GM23338 (cell line): ENCODE measurements around the gene OXCT2. TPM values are rescaled to one million over a fixed set of nuclear protein-coding genes. Genes with fewer than 3 reads are reported as not detected.

Experiments used
- ATAC-seq: fragments of 200-7000 bp; cut with Tn5 transposase; 3 replicates; pipeline ENCODE4 v1.9.1; 2020
- DNase-seq: peaks from one replicate; pipeline ENCODE4 v3.0.0-alpha.2; 2015; ENCODE audit warnings: low spot score
- H2AFZ ChIP-seq: fragments of 200-600 bp; sonication (generic); 2 replicates; pipeline ENCODE4 v1.8.0; 2016; ENCODE audit warnings: antibody characterized with exemption, mild to moderate bottlenecking, moderate library complexity
- H3F3A ChIP-seq: fragments of 200-600 bp; sonication (generic); replicated peaks from 2 replicates; pipeline ENCODE4 v1.8.0; 2017; ENCODE audit warnings: antibody characterized with exemption, mixed run types, low read depth
- H3K27ac ChIP-seq: fragments of 200-600 bp; sonication (generic); 2 replicates; pipeline ENCODE4 v1.6.1; 2016; ENCODE audit warnings: low read depth
- H3K27me3 ChIP-seq: fragments of 200-600 bp; sonication (generic); 2 replicates; pipeline ENCODE4 v1.8.0; 2016; ENCODE audit warnings: mild to moderate bottlenecking, mixed run types, moderate library complexity; ENCODE audit not compliant: insufficient read depth
- H3K36me3 ChIP-seq: fragments of 200-600 bp; sonication (generic); 2 replicates; pipeline ENCODE4 v1.8.0; 2016; ENCODE audit warnings: mild to moderate bottlenecking; ENCODE audit not compliant: insufficient read depth
- H3K4me1 ChIP-seq: fragments of 200-600 bp; sonication (generic); 2 replicates; pipeline ENCODE4 v1.8.0; 2016; ENCODE audit warnings: mild to moderate bottlenecking, moderate library complexity; ENCODE audit not compliant: insufficient read depth
- H3K4me2 ChIP-seq: fragments of 200-600 bp; sonication (generic); 2 replicates; pipeline ENCODE4 v1.7.1; 2017; ENCODE audit warnings: mixed run types
- H3K4me3 ChIP-seq: fragments of 200-600 bp; sonication (generic); 2 replicates; pipeline ENCODE4 v1.6.1; 2016; ENCODE audit warnings: mixed run types
- H3K79me2 ChIP-seq: fragments of 200-600 bp; sonication (generic); replicated peaks from 2 replicates; pipeline ENCODE4 v1.8.0; 2017; ENCODE audit warnings: mild to moderate bottlenecking; ENCODE audit not compliant: insufficient read depth
- H3K9me2 ChIP-seq: fragments of 200-600 bp; sonication (generic); 2 replicates; pipeline ENCODE4 v1.8.0; 2017; ENCODE audit not compliant: insufficient read depth
- H4K20me1 ChIP-seq: fragments of 200-600 bp; sonication (generic); replicated peaks from 2 replicates; pipeline ENCODE4 v1.8.0; 2017; ENCODE audit warnings: mild to moderate bottlenecking; ENCODE audit not compliant: insufficient read depth
- H3K27ac Mint-ChIP-seq: 2 replicates; pipeline ENCODE4 v1.8.0; 2020; ENCODE audit warnings: inconsistent platforms, mild to moderate bottlenecking, moderate library complexity, mixed read lengths
- H3K27me3 Mint-ChIP-seq: 3 replicates; pipeline ENCODE4 v1.8.0; 2022; ENCODE audit warnings: low read depth, mild to moderate bottlenecking, moderate library complexity, mixed read lengths, inconsistent platforms; ENCODE audit not compliant: insufficient read depth, poor library complexity
- H3K36me3 Mint-ChIP-seq: 3 replicates; pipeline ENCODE4 v1.8.0; 2021; ENCODE audit warnings: low read depth, mild to moderate bottlenecking, inconsistent platforms, moderate library complexity, mixed read lengths
- H3K4me1 Mint-ChIP-seq: 3 replicates; pipeline ENCODE4 v1.8.0; 2020; ENCODE audit warnings: mild to moderate bottlenecking, inconsistent platforms, mixed read lengths
- H3K4me3 Mint-ChIP-seq: 3 replicates; pipeline ENCODE4 v1.8.0; 2021; ENCODE audit warnings: moderate library complexity, mild to moderate bottlenecking, inconsistent platforms, mixed read lengths
- H3K9me3 Mint-ChIP-seq: 3 replicates; pipeline ENCODE4 v1.8.0; 2020; ENCODE audit warnings: moderate library complexity, mild to moderate bottlenecking, inconsistent platforms, mixed read lengths
- CREB1 ChIP-seq: fragments of 250-450 bp; sonication (Bioruptor Pico); IDR thresholded peaks from 2 replicates; pipeline ENCODE4 v1.5.0; 2020; ENCODE audit warnings: low read depth, mild to moderate bottlenecking, moderate library complexity
- EZH2 ChIP-seq: fragments of 200-600 bp; sonication (generic); IDR thresholded peaks from one replicate; pipeline ENCODE4 v1.8.0; 2017; ENCODE audit warnings: antibody characterized with exemption, mild to moderate bottlenecking, low read depth; ENCODE audit not compliant: unreplicated experiment
- EZH2phosphoT487 ChIP-seq: fragments of 200-600 bp; sonication (generic); IDR thresholded peaks from one replicate; pipeline ENCODE4 v1.8.1; 2018; ENCODE audit warnings: antibody characterized with exemption; ENCODE audit not compliant: unreplicated experiment
- JUNB ChIP-seq: IDR thresholded peaks from one replicate; pipeline ENCODE4 v1.6.1; 2016; ENCODE audit warnings: antibody characterized with exemption; ENCODE audit not compliant: unreplicated experiment
- NANOG ChIP-seq: IDR thresholded peaks from 2 replicates; pipeline ENCODE4 v1.6.1; 2016; ENCODE audit warnings: antibody characterized with exemption, borderline replicate concordance
- POLR2AphosphoS5 ChIP-seq: IDR thresholded peaks from 2 replicates; pipeline ENCODE4 v1.6.1; 2016; ENCODE audit warnings: antibody characterized with exemption, low read depth
- STAT1 ChIP-seq: IDR thresholded peaks from one replicate; pipeline ENCODE4 v1.6.1; 2016; ENCODE audit warnings: antibody characterized with exemption; ENCODE audit not compliant: unreplicated experiment
- ZNF114 ChIP-seq: fragments of 250-450 bp; sonication (Bioruptor Pico); IDR thresholded peaks from 2 replicates; pipeline ENCODE4 v1.5.0; 2020; ENCODE audit warnings: mild to moderate bottlenecking, moderate library complexity
- ZNF331 ChIP-seq: fragments of 250-450 bp; sonication (Bioruptor Pico); IDR thresholded peaks from 2 replicates; pipeline ENCODE4 v1.5.0; 2020; ENCODE audit warnings: low read depth, mild to moderate bottlenecking, moderate library complexity
- polyA plus RNA-seq: library from polyadenylated mRNA; unstranded; fragments of >200 nt; fragmentation: Nextera tagmentation; extraction: Ambion mirVana; gene quantifications from 2 replicates; pipeline ENCODE4 v1.2.1, GENCODE V29; 2016
- total RNA-seq: library from RNA; depleted of rRNA; stranded (reverse); fragments of >200 nt; shearing (Covaris generic); gene quantifications from 2 replicates; pipeline ENCODE4 v1.2.3, GENCODE V29; 2014
- TF ChIP-seq, protein P1 (sequence below): IDR thresholded peaks from 2 replicates; pipeline ENCODE4 v1.6.1; 2016; ENCODE audit warnings: antibody characterized with exemption
- TF ChIP-seq, protein P2 (sequence below): IDR thresholded peaks from one replicate; pipeline ENCODE4 v1.6.1; 2018; ENCODE audit warnings: antibody characterized with exemption; ENCODE audit not compliant: unreplicated experiment
- TF ChIP-seq, protein P3 (sequence below): fragments of 250-450 bp; sonication (Bioruptor Pico); IDR thresholded peaks from 2 replicates; pipeline ENCODE4 v1.5.0; 2020; ENCODE audit warnings: mild to moderate bottlenecking, moderate library complexity
- TF ChIP-seq, protein P4 (sequence below), 2 experiments: fragments of 200-600 bp in 1 of 2; sonication (generic) in 1 of 2; conservative IDR thresholded peaks; 2 replicates each; pipeline versions ENCODE4 v1.5.1 to v1.6.1; 2016 to 2017; ENCODE audit warnings: antibody characterized with exemption in 2 of 2, low read depth in 2 of 2, mild to moderate bottlenecking in 2 of 2, moderate library complexity in 1 of 2

The OXCT2 gene
- total and polyA plus RNA-seq, 2 experiments from 2014 or later, result 1.4 to 2.8 TPM

DNA sequence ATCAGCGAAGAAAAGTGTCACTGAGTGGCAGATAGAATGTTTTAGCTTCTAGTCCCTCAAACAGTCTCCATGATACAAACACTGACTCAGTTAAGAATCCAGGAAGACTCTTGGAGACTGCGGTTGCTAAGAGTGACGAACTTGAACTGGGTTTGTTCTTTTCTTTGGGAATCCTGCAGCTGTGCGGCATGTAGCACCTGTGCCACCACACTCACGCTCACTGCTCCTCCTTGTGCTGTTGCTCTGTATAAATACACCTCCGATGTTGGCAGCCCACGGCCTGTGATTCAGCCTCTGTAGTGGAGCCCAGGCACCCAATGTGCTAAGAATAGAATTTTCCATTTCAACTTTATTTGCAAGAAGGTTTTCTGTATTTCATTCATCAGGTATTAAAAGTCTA lies 38.0 kb downstream of the OXCT2 start (continued):
- TF ChIP-seq EZH2phosphoT487, result no peak
- no peak for TF ChIP-seq NANOG

DNA sequence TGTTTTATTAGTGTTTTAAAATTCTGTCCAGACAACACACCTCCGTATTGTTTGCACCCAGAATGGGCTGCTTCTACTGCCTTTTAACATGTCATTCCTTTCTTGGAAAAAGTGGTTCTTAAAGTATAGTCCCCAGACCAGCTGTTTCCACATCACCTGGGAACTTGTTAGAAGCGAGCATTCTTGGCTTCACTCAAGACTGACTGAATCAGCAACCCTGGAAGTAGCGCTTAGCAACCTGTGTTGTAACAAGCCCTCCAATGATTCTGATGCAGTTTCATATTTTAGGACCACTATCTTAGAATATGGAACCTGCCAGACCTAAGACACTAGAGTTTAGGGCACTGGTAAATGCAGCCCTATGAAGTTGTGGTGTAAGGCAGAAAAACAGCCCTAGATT lies 38.4 kb downstream of the OXCT2 start:
- no peaks in the 10 kb centered on the region for H3K36me3 Mint-ChIP-seq
- H4K20me1 ChIP-seq, result no peaks in the 10 kb centered on the region; the same call in 1 of the 2 replicates
- H3K4me3 ChIP-seq, result no peak overlapping the region
- H3K4me1 Mint-ChIP-seq, result no peaks in the 10 kb centered on the region
- no peak for ATAC-seq
- no peak overlapping the region for H3K4me3 Mint-ChIP-seq
- no peaks in the 10 kb centered on the region; the same call in 2 of the 3 replicates for H3K9me3 Mint-ChIP-seq
- H3K4me1 ChIP-seq, result no peaks in the 10 kb centered on the region
- H3K9me2 ChIP-seq, result peaks cover 4% of the 10 kb centered on the region; the same call in 1 of the 2 replicates
- peaks cover 100% of the 10 kb centered on the region for H3K27me3 ChIP-seq
- no peak overlapping the region for H3K27ac ChIP-seq
- no peak overlapping the region for H3K27ac Mint-ChIP-seq
- H3F3A ChIP-seq, result no peaks in the 10 kb centered on the region
- no peaks in the 10 kb centered on the region for H3K79me2 ChIP-seq
- H3K27me3 Mint-ChIP-seq, result peaks cover 59% of the 10 kb centered on the region
- TF ChIP-seq, protein P1, sequence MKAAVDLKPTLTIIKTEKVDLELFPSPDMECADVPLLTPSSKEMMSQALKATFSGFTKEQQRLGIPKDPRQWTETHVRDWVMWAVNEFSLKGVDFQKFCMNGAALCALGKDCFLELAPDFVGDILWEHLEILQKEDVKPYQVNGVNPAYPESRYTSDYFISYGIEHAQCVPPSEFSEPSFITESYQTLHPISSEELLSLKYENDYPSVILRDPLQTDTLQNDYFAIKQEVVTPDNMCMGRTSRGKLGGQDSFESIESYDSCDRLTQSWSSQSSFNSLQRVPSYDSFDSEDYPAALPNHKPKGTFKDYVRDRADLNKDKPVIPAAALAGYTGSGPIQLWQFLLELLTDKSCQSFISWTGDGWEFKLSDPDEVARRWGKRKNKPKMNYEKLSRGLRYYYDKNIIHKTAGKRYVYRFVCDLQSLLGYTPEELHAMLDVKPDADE, result no peak
- TF ChIP-seq, protein P2, sequence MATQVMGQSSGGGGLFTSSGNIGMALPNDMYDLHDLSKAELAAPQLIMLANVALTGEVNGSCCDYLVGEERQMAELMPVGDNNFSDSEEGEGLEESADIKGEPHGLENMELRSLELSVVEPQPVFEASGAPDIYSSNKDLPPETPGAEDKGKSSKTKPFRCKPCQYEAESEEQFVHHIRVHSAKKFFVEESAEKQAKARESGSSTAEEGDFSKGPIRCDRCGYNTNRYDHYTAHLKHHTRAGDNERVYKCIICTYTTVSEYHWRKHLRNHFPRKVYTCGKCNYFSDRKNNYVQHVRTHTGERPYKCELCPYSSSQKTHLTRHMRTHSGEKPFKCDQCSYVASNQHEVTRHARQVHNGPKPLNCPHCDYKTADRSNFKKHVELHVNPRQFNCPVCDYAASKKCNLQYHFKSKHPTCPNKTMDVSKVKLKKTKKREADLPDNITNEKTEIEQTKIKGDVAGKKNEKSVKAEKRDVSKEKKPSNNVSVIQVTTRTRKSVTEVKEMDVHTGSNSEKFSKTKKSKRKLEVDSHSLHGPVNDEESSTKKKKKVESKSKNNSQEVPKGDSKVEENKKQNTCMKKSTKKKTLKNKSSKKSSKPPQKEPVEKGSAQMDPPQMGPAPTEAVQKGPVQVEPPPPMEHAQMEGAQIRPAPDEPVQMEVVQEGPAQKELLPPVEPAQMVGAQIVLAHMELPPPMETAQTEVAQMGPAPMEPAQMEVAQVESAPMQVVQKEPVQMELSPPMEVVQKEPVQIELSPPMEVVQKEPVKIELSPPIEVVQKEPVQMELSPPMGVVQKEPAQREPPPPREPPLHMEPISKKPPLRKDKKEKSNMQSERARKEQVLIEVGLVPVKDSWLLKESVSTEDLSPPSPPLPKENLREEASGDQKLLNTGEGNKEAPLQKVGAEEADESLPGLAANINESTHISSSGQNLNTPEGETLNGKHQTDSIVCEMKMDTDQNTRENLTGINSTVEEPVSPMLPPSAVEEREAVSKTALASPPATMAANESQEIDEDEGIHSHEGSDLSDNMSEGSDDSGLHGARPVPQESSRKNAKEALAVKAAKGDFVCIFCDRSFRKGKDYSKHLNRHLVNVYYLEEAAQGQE, result no peak
- TF ChIP-seq ZNF331 (CRISPR knock-in tag) (no peak), CREB1 (CRISPR knock-in tag) (no peak), NANOG (no peak), EZH2phosphoT487 (no peak), STAT1 (no peak), EZH2 (no peak), POLR2AphosphoS5 (no peak), JUNB (no peak), ZNF114 (no peak)
- TF ChIP-seq, protein P3, sequence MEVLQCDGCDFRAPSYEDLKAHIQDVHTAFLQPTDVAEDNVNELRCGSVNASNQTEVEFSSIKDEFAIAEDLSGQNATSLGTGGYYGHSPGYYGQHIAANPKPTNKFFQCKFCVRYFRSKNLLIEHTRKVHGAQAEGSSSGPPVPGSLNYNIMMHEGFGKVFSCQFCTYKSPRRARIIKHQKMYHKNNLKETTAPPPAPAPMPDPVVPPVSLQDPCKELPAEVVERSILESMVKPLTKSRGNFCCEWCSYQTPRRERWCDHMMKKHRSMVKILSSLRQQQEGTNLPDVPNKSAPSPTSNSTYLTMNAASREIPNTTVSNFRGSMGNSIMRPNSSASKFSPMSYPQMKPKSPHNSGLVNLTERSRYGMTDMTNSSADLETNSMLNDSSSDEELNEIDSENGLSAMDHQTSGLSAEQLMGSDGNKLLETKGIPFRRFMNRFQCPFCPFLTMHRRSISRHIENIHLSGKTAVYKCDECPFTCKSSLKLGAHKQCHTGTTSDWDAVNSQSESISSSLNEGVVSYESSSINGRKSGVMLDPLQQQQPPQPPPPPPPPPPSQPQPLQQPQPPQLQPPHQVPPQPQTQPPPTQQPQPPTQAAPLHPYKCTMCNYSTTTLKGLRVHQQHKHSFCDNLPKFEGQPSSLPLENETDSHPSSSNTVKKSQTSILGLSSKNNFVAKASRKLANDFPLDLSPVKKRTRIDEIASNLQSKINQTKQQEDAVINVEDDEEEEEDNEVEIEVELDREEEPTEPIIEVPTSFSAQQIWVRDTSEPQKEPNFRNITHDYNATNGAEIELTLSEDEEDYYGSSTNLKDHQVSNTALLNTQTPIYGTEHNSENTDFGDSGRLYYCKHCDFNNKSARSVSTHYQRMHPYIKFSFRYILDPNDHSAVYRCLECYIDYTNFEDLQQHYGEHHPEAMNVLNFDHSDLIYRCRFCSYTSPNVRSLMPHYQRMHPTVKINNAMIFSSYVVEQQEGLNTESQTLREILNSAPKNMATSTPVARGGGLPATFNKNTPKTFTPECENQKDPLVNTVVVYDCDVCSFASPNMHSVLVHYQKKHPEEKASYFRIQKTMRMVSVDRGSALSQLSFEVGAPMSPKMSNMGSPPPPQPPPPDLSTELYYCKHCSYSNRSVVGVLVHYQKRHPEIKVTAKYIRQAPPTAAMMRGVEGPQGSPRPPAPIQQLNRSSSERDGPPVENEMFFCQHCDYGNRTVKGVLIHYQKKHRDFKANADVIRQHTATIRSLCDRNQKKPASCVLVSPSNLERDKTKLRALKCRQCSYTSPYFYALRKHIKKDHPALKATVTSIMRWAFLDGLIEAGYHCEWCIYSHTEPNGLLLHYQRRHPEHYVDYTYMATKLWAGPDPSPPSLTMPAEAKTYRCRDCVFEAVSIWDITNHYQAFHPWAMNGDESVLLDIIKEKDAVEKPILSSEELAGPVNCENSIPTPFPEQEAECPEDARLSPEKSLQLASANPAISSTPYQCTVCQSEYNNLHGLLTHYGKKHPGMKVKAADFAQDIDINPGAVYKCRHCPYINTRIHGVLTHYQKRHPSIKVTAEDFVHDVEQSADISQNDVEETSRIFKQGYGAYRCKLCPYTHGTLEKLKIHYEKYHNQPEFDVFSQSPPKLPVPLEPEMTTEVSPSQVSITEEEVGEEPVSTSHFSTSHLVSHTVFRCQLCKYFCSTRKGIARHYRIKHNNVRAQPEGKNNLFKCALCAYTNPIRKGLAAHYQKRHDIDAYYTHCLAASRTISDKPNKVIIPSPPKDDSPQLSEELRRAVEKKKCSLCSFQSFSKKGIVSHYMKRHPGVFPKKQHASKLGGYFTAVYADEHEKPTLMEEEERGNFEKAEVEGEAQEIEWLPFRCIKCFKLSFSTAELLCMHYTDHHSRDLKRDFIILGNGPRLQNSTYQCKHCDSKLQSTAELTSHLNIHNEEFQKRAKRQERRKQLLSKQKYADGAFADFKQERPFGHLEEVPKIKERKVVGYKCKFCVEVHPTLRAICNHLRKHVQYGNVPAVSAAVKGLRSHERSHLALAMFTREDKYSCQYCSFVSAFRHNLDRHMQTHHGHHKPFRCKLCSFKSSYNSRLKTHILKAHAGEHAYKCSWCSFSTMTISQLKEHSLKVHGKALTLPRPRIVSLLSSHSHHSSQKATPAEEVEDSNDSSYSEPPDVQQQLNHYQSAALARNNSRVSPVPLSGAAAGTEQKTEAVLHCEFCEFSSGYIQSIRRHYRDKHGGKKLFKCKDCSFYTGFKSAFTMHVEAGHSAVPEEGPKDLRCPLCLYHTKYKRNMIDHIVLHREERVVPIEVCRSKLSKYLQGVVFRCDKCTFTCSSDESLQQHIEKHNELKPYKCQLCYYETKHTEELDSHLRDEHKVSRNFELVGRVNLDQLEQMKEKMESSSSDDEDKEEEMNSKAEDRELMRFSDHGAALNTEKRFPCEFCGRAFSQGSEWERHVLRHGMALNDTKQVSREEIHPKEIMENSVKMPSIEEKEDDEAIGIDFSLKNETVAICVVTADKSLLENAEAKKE (CRISPR knock-in tag), result no peak
- TF ChIP-seq, protein P4, sequence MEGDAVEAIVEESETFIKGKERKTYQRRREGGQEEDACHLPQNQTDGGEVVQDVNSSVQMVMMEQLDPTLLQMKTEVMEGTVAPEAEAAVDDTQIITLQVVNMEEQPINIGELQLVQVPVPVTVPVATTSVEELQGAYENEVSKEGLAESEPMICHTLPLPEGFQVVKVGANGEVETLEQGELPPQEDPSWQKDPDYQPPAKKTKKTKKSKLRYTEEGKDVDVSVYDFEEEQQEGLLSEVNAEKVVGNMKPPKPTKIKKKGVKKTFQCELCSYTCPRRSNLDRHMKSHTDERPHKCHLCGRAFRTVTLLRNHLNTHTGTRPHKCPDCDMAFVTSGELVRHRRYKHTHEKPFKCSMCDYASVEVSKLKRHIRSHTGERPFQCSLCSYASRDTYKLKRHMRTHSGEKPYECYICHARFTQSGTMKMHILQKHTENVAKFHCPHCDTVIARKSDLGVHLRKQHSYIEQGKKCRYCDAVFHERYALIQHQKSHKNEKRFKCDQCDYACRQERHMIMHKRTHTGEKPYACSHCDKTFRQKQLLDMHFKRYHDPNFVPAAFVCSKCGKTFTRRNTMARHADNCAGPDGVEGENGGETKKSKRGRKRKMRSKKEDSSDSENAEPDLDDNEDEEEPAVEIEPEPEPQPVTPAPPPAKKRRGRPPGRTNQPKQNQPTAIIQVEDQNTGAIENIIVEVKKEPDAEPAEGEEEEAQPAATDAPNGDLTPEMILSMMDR (conservative IDR thresholded peaks at IDR 0.05; ENCODE audit: low read depth in 2 of 2), result no peak
- no peak overlapping the region for H3K4me2 ChIP-seq
- no peak for DNase-seq
- no peaks in the 10 kb centered on the region for H3K36me3 ChIP-seq
- H2AFZ ChIP-seq, result no peak overlapping the region
